Mammary epithelial cell (primary cell): Measurements from ENCODE around the gene FRMD5.

Experiments used
- EZH2 ChIP-seq: IDR thresholded peaks from 2 replicates; pipeline ENCODE4 v1.6.1; 2012; ENCODE audit warnings: low read length, inconsistent platforms, borderline replicate concordance
- TF ChIP-seq, protein P1 (sequence below), 2 donors: IDR thresholded peaks in 1 of 2; conservative IDR thresholded peaks in 1 of 2; 2 replicates each; pipeline ENCODE4 v1.5.1; 2011 to 2012; ENCODE audit warnings: inconsistent platforms in 2 of 2, low read length in 2 of 2, mild to moderate bottlenecking in 2 of 2, control low read depth in 1 of 2, low read depth in 1 of 2; ENCODE audit not compliant: insufficient read depth in 1 of 2; ENCODE audit errors: extremely low read depth in 1 of 2

DNA sequence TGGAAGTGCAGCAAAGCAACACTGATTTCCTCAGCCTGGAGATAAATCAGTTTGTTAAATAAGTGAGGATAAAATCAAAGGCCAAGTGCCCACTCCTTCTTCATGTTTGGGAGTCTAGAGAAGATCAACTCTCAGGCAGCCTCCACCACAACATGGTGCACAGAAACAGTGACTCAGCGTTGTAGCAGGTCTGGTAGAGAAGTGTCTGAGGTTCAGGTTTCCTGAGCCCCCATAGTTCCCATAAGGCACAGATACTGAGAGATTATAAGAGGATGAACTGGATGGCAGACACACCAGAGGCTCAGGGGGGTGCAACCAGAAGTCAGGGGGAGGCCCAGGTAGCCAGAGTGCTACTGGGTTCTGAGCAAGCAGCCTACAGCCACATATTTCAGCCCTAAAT lies 166.7 kb downstream of the FRMD5 start:
- TF ChIP-seq, protein P1, sequence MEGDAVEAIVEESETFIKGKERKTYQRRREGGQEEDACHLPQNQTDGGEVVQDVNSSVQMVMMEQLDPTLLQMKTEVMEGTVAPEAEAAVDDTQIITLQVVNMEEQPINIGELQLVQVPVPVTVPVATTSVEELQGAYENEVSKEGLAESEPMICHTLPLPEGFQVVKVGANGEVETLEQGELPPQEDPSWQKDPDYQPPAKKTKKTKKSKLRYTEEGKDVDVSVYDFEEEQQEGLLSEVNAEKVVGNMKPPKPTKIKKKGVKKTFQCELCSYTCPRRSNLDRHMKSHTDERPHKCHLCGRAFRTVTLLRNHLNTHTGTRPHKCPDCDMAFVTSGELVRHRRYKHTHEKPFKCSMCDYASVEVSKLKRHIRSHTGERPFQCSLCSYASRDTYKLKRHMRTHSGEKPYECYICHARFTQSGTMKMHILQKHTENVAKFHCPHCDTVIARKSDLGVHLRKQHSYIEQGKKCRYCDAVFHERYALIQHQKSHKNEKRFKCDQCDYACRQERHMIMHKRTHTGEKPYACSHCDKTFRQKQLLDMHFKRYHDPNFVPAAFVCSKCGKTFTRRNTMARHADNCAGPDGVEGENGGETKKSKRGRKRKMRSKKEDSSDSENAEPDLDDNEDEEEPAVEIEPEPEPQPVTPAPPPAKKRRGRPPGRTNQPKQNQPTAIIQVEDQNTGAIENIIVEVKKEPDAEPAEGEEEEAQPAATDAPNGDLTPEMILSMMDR (conservative IDR thresholded peaks at IDR 0.05 in 1 of 2, IDR thresholded peaks at IDR 0.05 in 1 of 2; ENCODE audit: extremely low read depth in 1 of 2, insufficient read depth in 1 of 2, low read depth in 1 of 2, low read length in 2 of 2), result no peak
- TF ChIP-seq EZH2, result no peak
